Tibial nerve (tissue), 4 donors: Measurements from ENCODE around the gene MTHFR. TPM values are rescaled to one million over a fixed set of nuclear protein-coding genes. Genes with fewer than 3 reads are reported as not detected.

ENCODE experiments used
- DNase-seq, 2 donors: peaks; one replicate each; pipeline ENCODE4 v3.0.0-alpha.2; 2019; ENCODE audit warnings: low spot score in 2 of 2
- H3K27ac ChIP-seq, 4 donors: fragments of 200-600 bp; sonication (generic) in 3 of 4; one replicate each; pipeline ENCODE4 v1.5.1; 2017 to 2019; ENCODE audit warnings: mild to moderate bottlenecking in 1 of 4
- H3K27me3 ChIP-seq, 2 donors: fragments of 200-600 bp; sonication (generic) in 1 of 2; one replicate each; pipeline versions ENCODE4 v1.5.1 to v1.6.0; 2017 to 2019
- H3K36me3 ChIP-seq, 3 donors: fragments of 200-600 bp; sonication (generic); one replicate each; pipeline ENCODE4 v1.5.1; 2018 to 2019
- H3K4me1 ChIP-seq, 4 donors: fragments of 200-600 bp; sonication (generic) in 3 of 4; one replicate each; pipeline ENCODE4 v1.5.1; 2017 to 2019
- H3K4me3 ChIP-seq, 4 donors: fragments of 200-600 bp; sonication (generic) in 3 of 4; one replicate each; pipeline ENCODE4 v1.5.1; 2017 to 2019; ENCODE audit warnings: mild to moderate bottlenecking in 1 of 4, moderate library complexity in 1 of 4
- H3K9me3 ChIP-seq, 4 donors: fragments of 200-600 bp; sonication (generic) in 3 of 4; one replicate each; pipeline ENCODE4 v1.5.1; 2017 to 2019
- EP300 ChIP-seq, 2 donors: sonication (generic); formaldehyde crosslinking; IDR thresholded peaks; one replicate each; pipeline ENCODE4 v1.6.1; 2017; ENCODE audit warnings: antibody characterized with exemption in 2 of 2, mild to moderate bottlenecking in 1 of 2
- POLR2A ChIP-seq, 2 donors: fragments of 450-650 bp; IDR thresholded peaks; one replicate each; pipeline ENCODE4 v1.6.1; 2017; ENCODE audit warnings: antibody characterized with exemption in 2 of 2, mild to moderate bottlenecking in 2 of 2, moderate library complexity in 2 of 2
- WGBS, 2 donors: methylation state at CpG; one replicate each; pipeline ENCODE4 v1.1.5; 2018; 5-methylcytosine and 5-hydroxymethylcytosine counted together
- total RNA-seq, 4 donors: library from RNA; depleted of rRNA; stranded (reverse); fragments of >200 nt; gene quantifications; one replicate each; pipeline ENCODE4 v1.1.0, GENCODE V29; 2016
- TF ChIP-seq, protein P1 (sequence below), 5 experiments: fragments of 200-600 bp in 3 of 5; fragments of 450-650 bp in 2 of 5; sonication (generic) in 3 of 5; IDR thresholded peaks; one replicate each; pipeline ENCODE4 v1.5.1; 2016 to 2019; ENCODE audit warnings: antibody characterized with exemption in 5 of 5, mild to moderate bottlenecking in 3 of 5, moderate library complexity in 2 of 5

MTHFR gene
- total RNA-seq, 4 donors from 2014 or later = 61.2 to 93.9 (median 69.9) TPM

GRCh38 chr1:11841245-11842153 is 35.7 kb upstream of the MTHFR start:
- WGBS, 2 donors = 73 to 81% methylated on average over 16 to 17 of the region's 17 CpGs
- Histone ChIP-seq H3K4me1 (no peaks in the 10 kb centered on the region), H3K4me3 (no peak overlapping the region), H3K27ac (no peak overlapping the region), H3K36me3 (peaks cover 0 to 98% (median 25%) of the 10 kb centered on the region in 3 donors), H3K27me3 (no peaks in the 10 kb centered on the region), H3K9me3 (no peaks in the 10 kb centered on the region)
- no peak for DNase-seq
- no peak for TF ChIP-seq POLR2A (IDR thresholded peaks at IDR 0.05)
- TF ChIP-seq EP300 (IDR thresholded peaks at IDR 0.05) = no peak
- TF ChIP-seq, protein P1, sequence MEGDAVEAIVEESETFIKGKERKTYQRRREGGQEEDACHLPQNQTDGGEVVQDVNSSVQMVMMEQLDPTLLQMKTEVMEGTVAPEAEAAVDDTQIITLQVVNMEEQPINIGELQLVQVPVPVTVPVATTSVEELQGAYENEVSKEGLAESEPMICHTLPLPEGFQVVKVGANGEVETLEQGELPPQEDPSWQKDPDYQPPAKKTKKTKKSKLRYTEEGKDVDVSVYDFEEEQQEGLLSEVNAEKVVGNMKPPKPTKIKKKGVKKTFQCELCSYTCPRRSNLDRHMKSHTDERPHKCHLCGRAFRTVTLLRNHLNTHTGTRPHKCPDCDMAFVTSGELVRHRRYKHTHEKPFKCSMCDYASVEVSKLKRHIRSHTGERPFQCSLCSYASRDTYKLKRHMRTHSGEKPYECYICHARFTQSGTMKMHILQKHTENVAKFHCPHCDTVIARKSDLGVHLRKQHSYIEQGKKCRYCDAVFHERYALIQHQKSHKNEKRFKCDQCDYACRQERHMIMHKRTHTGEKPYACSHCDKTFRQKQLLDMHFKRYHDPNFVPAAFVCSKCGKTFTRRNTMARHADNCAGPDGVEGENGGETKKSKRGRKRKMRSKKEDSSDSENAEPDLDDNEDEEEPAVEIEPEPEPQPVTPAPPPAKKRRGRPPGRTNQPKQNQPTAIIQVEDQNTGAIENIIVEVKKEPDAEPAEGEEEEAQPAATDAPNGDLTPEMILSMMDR (IDR thresholded peaks at IDR 0.05) = no peak

- 76 to 89% methylated on average over 18 to 20 of the region's 20 CpGs for WGBS, 2 donors
- no peak overlapping the region for H3K4me3 ChIP-seq
- no peaks in the 10 kb centered on the region for H3K27me3 ChIP-seq
- TF ChIP-seq POLR2A (IDR thresholded peaks at IDR 0.05) (no peak), EP300 (IDR thresholded peaks at IDR 0.05) (no peak)
- TF ChIP-seq, protein P1 (IDR thresholded peaks at IDR 0.05) = no peak
- no peaks in the 10 kb centered on the region for H3K4me1 ChIP-seq
- peaks cover 0 to 99% (median 32%) of the 10 kb centered on the region in 3 donors for H3K36me3 ChIP-seq
- no peak overlapping the region for H3K27ac ChIP-seq
- no peaks in the 10 kb centered on the region for H3K9me3 ChIP-seq
- DNase-seq = no peak
Observed at GRCh38 chr1:11839727-11840705, 34.3 kb upstream of the MTHFR start.

DNA sequence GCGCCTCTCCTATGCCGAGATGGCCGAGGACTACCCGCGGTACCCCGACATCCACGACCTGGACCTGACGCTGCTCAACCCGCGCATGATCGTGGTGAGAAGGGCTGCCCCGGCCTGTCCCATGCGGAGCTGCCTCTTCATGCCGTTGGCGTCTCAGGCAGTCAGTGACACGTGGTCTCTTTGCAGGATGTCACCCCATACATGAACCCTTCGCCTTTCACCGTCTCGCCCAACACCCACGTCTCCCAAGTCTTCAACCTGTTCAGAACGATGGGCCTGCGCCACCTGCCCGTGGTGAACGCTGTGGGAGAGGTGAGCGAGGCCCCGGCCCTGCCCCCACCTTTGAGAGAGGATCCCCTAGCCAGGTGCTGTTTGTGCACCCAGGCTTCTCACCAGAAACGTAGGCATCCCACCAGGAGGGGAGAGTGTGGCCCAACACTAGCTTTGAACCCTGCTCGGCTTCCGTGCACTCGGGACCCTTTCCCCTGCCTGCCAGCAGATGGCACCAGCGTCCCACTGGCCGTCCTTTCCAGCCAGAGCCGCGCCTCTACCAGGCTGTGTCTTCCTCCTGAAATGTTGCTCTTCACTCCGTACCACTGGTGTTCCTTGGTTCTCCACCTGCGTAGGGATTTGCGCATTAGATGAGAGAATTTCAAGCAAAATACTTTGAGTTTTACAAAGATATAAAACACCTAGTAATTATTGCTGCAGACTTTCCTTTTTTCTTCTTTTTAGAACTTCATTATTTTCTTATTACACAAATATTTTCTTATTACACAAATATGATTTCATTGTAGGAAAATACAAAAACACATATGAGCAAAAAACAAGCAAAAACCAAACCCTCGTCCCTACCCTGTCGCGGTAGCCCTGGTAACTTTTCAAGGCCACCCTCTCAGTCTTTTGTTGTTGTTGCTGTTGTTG is 32.8 kb upstream of the MTHFR start:
- Histone ChIP-seq H3K36me3 (peaks cover 0 to 99% (median 40%) of the 10 kb centered on the region in 3 donors), H3K9me3 (no peaks in the 10 kb centered on the region), H3K4me3 (no peak overlapping the region), H3K27ac (no peak overlapping the region), H3K27me3 (no peaks in the 10 kb centered on the region), H3K4me1 (no peaks in the 10 kb centered on the region)
- 63% methylated on average over 40 of the region's 40 CpGs for WGBS, 2 donors
- DNase-seq = peak; percentile 55 to 62
- TF ChIP-seq POLR2A (IDR thresholded peaks at IDR 0.05) (no peak), EP300 (IDR thresholded peaks at IDR 0.05) (peak in 1 of 2 donors; percentile 44)
- TF ChIP-seq, protein P1 (IDR thresholded peaks at IDR 0.05) = peak; percentile 94 to 97 (median 97)

DNA sequence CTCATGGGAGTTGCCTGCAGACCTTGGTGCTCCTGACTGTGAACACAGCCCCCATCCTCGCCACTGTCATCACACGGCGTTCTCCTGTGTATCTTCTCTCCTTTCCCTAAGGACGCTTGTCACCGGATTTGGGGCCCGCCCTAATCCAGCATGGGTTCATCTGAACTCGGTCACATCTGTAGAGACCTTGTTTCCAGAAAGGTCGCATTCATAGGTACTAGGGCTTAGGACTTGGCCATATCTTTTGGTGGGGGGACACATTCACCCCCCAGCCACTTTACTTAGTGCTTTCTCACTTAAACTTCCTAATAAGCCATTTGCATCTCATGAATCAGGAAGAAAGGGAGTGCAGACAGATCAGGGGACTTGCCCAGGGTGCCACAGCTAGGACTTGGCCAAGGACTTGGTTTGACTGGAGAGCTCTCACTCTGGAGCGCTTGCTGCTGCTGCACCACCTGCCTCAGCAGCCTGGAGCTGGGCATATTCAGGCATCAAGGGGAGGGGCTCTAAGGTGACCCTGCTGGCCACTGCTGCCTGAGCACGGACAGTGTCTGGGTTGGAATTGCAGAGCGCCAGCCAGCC is 32.1 kb upstream of the MTHFR start:
- Histone ChIP-seq H3K4me3 (no peak overlapping the region), H3K27me3 (no peaks in the 10 kb centered on the region), H3K27ac (no peak overlapping the region), H3K9me3 (no peaks in the 10 kb centered on the region), H3K36me3 (peaks cover 0 to 99% (median 40%) of the 10 kb centered on the region in 3 donors), H3K4me1 (no peaks in the 10 kb centered on the region)
- 74 to 85% methylated on average over 11 of the region's 11 CpGs for WGBS, 2 donors
- TF ChIP-seq, protein P1 (IDR thresholded peaks at IDR 0.05) = no peak
- TF ChIP-seq EP300 (IDR thresholded peaks at IDR 0.05) (no peak), POLR2A (IDR thresholded peaks at IDR 0.05) (no peak)
- no peak for DNase-seq
